IPS DF 4.7 (cell line): Measurements from ENCODE around the gene MCIDAS.

Source experiments
- DNase-seq: peaks from one replicate; pipeline ENCODE4 v3.0.0-alpha.2; 2013; ENCODE audit warnings: low spot score; ENCODE audit errors: extremely low read depth

Gene MCIDAS

DNA sequence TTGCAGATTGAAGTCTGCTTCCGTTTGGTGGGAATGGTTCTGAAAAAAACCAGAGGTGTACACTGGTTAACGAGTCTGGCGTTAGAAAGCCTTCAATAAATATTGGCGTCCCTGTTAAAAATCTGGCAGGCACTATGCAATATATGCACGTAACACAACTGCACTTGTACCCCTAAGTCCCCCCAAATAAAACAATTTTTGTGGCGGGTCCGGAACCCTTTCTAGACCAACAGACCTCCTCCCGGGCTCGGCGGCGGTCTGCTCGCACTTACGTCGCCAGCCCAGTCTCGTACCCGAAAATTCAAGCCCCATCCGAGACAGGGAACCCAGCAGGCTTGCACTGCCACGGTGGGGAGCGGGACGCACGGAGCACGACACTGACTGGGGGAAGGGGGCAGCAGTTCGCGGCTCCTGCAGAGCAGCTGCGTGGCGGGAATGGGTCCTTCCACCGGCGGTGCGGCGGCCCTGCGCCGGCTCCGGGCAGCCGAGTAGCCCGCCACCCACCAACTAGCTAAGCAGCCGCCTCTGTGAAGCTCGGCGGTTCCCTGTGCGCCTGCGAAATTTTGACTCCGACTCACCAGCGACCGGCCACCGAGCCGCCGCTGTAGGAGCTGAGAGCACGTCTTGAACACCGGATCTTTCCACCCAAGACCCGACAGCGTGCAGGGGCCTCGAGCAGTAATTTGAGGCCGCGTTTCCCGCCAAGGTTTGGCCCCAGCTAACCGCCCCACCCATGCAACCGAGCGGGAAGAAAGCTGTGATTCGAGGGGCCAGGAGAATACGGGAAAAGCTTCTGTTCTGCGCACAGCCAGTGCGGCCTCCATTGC is 3.9 kb downstream of the MCIDAS start:
- DNase-seq, result no peak

- DNase-seq, result no peak
Measured at GRCh38 chr5:55222092-55222984, 4.8 kb downstream of the MCIDAS start.

DNA sequence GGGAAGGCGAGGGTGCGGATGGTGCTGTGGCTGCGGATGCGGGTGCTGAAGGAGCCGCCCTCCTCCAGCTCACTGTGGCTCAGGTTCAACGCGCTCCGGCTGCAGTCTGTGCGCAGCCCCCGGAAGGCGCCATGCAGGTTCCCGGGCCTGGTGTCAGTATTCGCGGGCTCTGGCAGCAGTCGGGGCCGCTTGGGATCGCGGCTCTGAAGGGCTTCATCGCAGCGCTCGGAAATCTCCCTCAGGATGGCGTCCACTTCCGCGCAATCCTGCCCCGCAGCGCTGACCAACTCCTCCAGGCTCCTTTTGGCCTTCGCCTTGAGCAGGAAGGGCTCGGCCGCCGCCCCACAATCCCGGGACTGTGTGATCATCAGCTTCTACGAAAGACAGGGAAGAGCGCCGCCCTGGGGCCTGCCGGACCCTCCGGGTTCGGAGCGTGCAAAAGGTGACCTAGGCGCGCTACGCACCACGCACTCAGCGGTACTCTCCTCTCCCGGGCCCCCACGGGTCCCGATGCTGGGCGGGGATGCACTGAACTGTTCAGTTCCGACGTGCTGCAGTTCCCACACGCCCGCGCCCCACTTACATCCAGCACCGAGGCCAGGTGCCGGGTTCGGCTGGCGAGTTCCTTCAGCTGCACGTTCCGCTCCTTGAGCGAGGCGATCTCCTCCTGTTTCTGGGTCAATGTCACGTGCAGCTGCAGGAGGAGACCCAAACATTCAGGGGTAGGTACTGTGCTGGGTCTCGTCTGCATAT is 6.5 kb downstream of the MCIDAS start:
- DNase-seq, result no peak

- no peak for DNase-seq
Measured at GRCh38 chr5:55219770-55220169, 7.3 kb downstream of the MCIDAS start.

DNA sequence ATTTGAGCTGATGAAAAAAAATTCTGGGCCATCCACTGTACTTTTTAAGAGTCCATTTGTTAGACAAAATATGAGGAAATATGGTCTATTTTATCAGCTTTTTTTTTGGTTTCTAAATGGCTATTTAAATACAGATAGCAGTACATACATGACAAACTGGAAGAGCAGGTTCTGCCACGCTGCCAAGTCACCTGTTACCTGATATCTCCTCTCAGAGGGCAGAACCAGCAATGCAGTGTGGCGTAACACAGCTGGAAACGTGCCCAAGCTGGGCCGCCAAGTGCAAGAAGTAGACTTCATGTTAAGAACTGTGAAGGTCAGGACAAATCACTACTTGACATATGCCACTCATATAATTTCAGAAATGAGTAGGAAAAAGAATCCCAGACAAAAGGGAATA is 8.1 kb downstream of the MCIDAS start:
- DNase-seq, result no peak

- no peak for DNase-seq
Measured at GRCh38 chr5:55211184-55211874, 15.8 kb downstream of the MCIDAS start.

DNA sequence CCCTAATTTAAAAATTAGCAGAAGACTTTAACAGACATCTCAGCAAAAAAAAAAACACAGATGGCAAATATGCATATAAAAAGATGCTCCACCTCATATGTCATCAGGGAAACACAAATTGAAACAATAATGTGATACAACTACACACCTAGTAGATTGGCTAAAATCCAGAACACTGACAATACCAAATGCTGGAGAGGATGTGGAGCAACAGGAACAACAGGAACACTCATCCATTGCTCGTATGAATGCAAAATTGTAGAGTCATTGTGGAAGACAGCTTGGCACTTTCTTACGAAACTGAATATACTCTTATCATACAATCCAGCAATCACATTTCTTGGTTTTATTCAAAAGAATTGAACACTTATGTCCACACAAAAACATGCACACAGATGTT is 22.1 kb downstream of the MCIDAS start:
- no peak for DNase-seq

DNA sequence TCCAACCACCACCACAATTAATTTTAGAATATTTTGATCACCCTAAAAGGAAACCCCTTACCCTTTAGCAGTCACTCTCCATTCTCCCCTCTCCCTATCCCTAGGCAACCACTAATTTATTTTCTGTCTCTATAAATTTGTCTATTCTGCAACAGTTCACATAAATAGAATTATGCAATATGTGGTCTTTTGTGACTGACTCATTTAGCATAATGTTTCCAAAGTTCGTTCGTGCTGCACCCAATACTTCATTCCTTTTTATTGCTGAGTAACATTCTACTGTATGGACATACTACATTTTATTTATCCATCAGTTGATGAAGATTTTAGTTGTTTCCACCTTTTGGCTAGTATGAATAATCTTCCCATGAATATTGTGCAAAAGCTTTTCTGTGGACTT is 36.0 kb downstream of the MCIDAS start:
- no peak for DNase-seq

DNA sequence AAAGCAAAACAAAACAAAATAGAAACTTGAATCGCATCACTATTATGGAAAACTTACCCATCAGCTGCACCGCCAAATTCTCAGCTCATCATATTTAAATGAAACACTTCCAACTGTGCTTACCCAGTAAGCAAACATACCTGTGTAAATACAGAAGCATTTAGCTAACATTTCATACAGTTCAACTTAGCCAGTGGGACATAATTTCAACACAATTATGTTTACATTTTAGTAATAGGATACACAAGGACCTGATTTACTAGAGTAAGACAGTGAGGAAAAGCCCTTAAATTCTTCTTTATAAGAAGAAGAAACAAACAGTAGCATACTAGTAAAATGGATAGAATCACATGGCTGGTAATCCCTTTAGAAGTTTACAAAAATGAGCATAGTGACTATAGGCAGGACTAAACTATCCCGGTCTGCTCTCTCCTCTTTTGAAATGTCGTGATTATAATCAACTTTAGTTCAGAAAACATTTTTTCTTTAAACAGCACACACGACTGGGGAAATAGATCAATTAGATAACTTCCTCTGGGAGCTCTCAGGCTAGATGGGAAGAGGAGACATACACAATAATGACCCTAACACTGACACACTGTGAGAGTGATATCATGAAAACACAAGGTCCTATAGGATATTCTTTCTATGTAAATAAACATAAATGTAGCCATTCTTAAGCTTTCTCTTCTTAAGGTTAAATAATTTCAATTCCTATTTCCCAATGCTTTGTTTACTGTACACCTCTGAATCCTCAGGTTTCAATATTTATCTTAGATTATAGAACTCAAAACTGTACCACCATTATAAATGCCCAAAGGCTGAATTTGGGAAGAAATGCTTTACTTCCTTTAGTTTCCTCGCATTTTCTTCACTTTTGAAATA is 38.2 kb downstream of the MCIDAS start:
- no peak for DNase-seq

- DNase-seq, result no peak
Measured at GRCh38 chr5:55187370-55187769, 39.7 kb downstream of the MCIDAS start.

GRCh38 chr5:55180016-55180415 is 47.1 kb downstream of the MCIDAS start:
- no peak for DNase-seq

DNA sequence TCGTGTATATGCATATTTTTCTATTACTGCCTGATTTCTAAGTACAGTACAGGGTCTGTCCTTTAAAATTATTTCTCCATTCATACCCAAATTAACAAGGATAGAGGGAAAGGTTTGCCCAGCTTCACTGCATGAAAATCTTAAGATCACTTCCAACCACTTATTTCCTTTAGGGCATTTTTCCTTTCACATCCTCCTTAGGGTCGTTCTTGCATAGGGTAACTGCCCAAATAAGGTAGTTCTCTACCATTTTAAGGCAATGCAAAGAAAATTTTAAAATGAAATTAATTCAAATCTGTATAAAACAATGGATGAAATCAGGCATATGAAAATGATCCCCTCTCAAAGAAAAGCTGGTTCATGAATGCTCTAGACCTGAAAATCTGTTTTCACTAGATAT is 50.0 kb downstream of the MCIDAS start:
- no peak for DNase-seq

DNA sequence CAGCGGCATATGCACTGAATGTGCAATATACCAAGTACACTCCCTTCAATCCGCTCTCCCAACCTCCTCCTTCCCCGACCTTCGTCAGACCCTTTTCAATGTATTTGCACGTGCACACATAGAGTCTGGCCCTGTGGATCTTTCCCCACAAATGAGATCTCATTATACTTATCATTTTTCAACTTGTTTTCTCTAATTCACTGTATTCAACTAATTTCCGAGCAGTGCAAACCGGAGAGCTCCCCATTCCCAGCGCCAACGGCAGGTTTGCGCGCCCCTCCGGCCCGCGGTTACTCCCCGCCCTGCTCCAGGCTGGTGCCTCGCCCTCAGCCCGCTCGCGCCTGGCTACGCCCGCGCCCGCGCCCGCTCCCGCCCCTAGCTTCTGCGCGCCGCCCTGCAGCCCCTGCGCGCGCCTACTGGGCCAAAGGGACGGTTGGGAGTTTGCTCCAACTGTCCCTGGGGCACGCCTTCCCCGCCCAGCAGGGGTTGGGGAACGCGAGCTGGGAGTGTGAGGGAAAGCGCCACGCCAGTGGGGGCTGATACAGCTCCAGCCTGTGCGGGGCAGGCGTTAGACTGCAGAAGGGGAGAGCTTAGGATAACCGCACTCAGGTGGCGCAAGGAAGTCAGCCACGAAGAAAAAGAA is 50.8 kb downstream of the MCIDAS start:
- DNase-seq, result no peak

DNA sequence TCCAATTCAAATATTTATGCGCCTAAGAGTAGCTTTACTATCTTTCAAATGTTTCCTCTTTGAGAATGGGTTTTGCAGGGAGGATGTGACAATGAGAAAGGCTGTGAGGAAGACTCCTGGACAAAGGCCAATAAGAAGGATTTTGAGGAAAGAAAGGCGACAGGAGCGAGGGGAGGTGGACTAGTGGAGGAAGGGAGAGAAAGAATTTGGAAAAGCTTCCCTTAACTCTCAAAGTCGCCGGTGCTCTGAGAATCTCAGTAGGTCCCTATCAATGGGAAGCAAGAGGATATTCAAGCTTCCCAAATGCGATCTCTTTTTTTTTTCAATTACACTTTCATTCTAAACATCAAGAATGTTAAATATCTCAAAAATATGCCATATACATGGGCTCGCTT is 51.3 kb downstream of the MCIDAS start:
- no peak for DNase-seq

- DNase-seq, result no peak
Measured at GRCh38 chr5:55173687-55174230, 53.4 kb downstream of the MCIDAS start.

GRCh38 chr5:55172937-55173686 is 54.0 kb downstream of the MCIDAS start, which contains the start of gene CDC20B:
Gene CDC20B, minus strand, starts transcription at chr5:55173177. Its CDS starts 177 bp downstream, at chr5:55173000.
- DNase-seq, result no peak

GRCh38 chr5:55172051-55172899 is 54.8 kb downstream of the MCIDAS start:
- DNase-seq, result no peak

GRCh38 chr5:55171471-55171870 is 55.6 kb downstream of the MCIDAS start:
- DNase-seq, result no peak
